Spinal cord (tissue), 10 donors: ENCODE data around the gene MINK1. TPM values are rescaled to one million over a fixed set of nuclear protein-coding genes. Genes with fewer than 3 reads are reported as not detected.
"Not testable (repeated sequence)": the region's sequence is repeated elsewhere in the genome, so short reads cannot be mapped to it uniquely, and the experiment has no call there.

Experiments used
- DNase-seq, 6 donors: peaks; one replicate each; pipeline versions ENCODE4 v3.0.0 to v3.0.0-alpha.2; 2013 to 2015; ENCODE audit warnings: low spot score in 6 of 6, low read depth in 4 of 6
- H3K27ac ChIP-seq: one replicate; pipeline ENCODE4 v1.5.1; 2013; ENCODE audit warnings: low read depth, low read length, control low read depth
- H3K27me3 ChIP-seq: one replicate; pipeline ENCODE4 v1.6.1; 2013; ENCODE audit warnings: low read length; ENCODE audit not compliant: control insufficient read depth, insufficient read depth
- H3K36me3 ChIP-seq: one replicate; pipeline ENCODE4 v1.6.1; 2013; ENCODE audit warnings: low read length; ENCODE audit not compliant: control insufficient read depth, insufficient read depth
- H3K4me1 ChIP-seq: one replicate; pipeline ENCODE4 v1.6.1; 2013; ENCODE audit warnings: low read length; ENCODE audit not compliant: control insufficient read depth, insufficient read depth
- H3K4me3 ChIP-seq: one replicate; pipeline ENCODE4 v1.5.1; 2013; ENCODE audit warnings: low read depth, low read length, control low read depth
- H3K9me3 ChIP-seq: one replicate; pipeline ENCODE4 v1.6.1; 2013; ENCODE audit warnings: low read length; ENCODE audit not compliant: control insufficient read depth, insufficient read depth
- WGBS: methylation state at CpG from one replicate; pipeline ENCODE4 v1.1.5; 2013; ENCODE audit warnings: missing lambda C conversion rate; ENCODE audit not compliant: insufficient coverage; 5-methylcytosine and 5-hydroxymethylcytosine counted together
- polyA plus RNA-seq, 2 donors: library from polyadenylated mRNA; unstranded; fragments of 120-200 nt; gene quantifications; one replicate each; pipeline ENCODE4 v1.2.1, GENCODE V29; 2013; ENCODE audit not compliant: insufficient read length in 2 of 2
- total RNA-seq, 2 donors: library from RNA; depleted of rRNA in 1 of 2; stranded (reverse); fragments of 120-200 nt in 1 of 2; fragments of >200 nt in 1 of 2; gene quantifications; one replicate each; pipeline versions ENCODE4 v1.2.3 to v1.2.4, GENCODE V29; 2013 to 2014
- donor health status: healthy.

Gene MINK1
- total and polyA plus RNA-seq, 4 donors: 33.5 to 86.2 (median 51.1) TPM

DNA sequence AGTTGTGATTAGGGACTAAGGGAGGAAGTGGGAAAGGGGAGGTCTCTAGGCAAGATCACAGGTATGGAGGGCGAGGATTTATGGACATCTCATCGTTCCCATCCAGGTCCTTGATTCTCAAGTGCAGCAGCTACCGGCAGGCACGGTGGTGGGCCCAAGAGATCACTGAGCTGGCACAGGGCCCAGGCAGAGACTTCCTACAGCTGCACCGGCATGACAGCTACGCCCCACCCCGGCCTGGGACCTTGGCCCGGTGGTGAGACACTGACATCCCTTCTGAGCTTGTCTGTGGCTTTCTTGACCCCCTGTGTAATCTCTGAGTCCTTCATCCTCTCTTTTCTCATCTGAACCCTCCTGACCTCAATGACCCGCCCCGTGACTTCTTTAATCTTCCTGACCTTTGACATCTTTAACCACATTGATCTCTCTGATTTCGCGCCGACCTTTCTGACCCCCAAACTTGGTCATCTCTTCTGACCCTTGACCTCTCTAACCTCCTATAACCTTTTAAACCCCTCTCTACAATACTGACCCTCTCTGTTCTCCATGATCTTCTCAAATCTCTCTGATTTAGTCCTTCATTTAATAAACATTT, 22.3 kb upstream of the MINK1 start:
- peaks cover 49% of the 10 kb centered on the region for H3K36me3 ChIP-seq
- H3K27me3 ChIP-seq: no peaks in the 10 kb centered on the region
- no peaks in the 10 kb centered on the region for H3K9me3 ChIP-seq
- WGBS: 77% methylated on average over 13 of the region's 13 CpGs
- peaks cover 20% of the 10 kb centered on the region for H3K4me1 ChIP-seq
- H3K4me3 ChIP-seq: no peak overlapping the region
- DNase-seq: no peak
- no peak overlapping the region for H3K27ac ChIP-seq

DNA sequence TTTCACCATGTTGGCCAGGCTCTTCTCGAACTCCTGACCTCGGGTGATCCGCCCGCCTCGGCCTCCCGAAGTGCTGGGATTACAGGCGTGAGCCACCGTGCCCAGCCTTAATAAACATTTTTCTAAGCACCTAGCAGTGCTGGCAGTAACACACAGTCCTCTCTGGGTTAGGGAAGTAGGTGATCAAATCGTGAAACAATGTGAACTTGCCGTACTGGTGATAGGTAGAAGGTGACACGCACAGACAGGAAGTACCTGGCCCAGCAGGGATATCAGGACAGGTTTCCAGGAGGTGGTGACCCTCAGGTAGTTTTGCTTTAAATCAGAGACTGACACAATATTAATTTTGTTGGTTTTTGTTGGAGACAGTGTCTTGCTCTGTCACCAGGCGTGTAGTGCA, 21.7 kb upstream of the MINK1 start:
- peaks cover 55% of the 10 kb centered on the region for H3K36me3 ChIP-seq
- peaks cover 20% of the 10 kb centered on the region for H3K4me1 ChIP-seq
- H3K9me3 ChIP-seq: no peaks in the 10 kb centered on the region
- no peak for DNase-seq
- WGBS: 94% methylated on average over 3 of the region's 12 CpGs
- no peak overlapping the region for H3K27ac ChIP-seq
- H3K4me3 ChIP-seq: no peak overlapping the region
- H3K27me3 ChIP-seq: no peaks in the 10 kb centered on the region

DNA sequence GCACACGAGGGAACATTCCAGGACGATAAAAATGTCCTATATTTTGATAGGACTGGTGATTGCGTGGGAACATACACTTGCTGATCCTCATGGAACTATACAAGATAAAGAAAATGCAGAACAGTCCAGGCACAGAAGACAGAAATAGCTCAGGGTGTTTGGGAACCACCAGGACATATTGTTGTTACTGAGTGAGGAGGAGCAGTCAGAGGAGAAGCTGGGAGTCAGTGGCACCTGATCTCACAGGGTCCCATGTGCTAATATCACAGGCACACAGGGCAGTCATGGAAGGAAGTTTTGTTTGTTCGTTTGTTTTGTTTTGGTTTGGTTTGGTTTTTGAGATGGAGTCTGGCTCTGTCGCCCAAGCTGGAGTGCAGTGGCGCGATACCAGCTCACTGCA, 20.4 kb upstream of the MINK1 start:
- no peak overlapping the region for H3K27ac ChIP-seq
- no peaks in the 10 kb centered on the region for H3K27me3 ChIP-seq
- peaks cover 66% of the 10 kb centered on the region for H3K36me3 ChIP-seq
- peaks cover 17% of the 10 kb centered on the region for H3K4me1 ChIP-seq
- DNase-seq: no peak
- 93% methylated on average over 7 of the region's 7 CpGs for WGBS
- no peak overlapping the region for H3K4me3 ChIP-seq
- no peaks in the 10 kb centered on the region for H3K9me3 ChIP-seq

DNA sequence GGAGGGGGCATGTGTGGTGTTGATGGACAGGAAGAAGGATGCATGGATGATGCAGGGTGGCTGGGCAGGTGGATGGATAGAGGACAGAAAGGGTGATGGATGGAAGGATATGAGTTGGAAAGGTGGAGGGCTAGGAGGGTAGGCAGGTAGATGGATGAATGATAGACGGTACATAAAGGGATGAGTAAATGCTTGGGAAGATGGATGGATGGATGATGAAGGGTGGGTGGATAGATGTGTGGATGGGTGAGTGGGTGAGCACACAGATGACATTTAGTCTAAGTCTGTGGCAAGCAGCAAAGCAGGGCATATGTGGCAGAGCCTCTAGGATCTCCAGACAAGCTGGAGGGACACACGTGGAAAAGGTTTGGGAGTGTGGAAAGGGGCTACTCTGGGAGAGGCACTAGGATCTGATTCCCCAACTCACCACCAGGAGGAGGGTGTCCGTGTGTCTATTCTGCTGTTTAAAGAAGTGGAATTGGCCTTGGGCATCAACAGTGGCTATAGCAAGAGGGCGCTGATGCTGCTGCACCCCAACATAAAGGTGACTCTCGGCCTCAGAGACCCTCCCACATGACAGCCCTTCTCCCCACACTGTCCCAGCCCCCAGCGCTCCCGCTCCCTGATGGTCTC, 18.0 kb upstream of the MINK1 start:
- Histone ChIP-seq H3K27ac (no peak overlapping the region), H3K36me3 (peaks cover 64% of the 10 kb centered on the region), H3K9me3 (no peaks in the 10 kb centered on the region), H3K27me3 (no peaks in the 10 kb centered on the region), H3K4me3 (no peak overlapping the region), H3K4me1 (no peaks in the 10 kb centered on the region)
- 85% methylated on average over 5 of the region's 7 CpGs for WGBS
- DNase-seq: no peak

DNA sequence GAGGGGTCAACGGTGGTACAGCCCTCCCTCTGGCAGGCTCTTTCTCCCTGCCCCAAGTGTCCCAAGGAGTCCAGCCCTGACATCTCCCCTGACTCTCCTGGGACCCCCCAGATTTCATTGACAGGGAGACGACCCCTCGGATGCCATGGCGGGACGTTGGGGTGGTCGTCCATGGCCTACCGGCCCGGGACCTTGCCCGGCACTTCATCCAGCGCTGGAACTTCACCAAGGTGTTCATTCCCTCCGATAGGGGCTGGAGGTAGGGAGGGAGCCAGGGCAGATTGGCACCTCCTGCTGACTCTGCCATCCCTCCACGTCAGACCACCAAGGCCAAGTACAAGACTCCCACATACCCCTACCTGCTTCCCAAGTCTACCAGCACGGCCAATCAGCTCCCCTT, 16.3 kb upstream of the MINK1 start:
- no peaks in the 10 kb centered on the region for H3K27me3 ChIP-seq
- H3K4me1 ChIP-seq: no peaks in the 10 kb centered on the region
- DNase-seq: no peak
- H3K9me3 ChIP-seq: no peaks in the 10 kb centered on the region
- no peak overlapping the region for H3K27ac ChIP-seq
- WGBS: 94% methylated on average over 8 of the region's 13 CpGs
- peaks cover 55% of the 10 kb centered on the region for H3K36me3 ChIP-seq
- no peak overlapping the region for H3K4me3 ChIP-seq

DNA sequence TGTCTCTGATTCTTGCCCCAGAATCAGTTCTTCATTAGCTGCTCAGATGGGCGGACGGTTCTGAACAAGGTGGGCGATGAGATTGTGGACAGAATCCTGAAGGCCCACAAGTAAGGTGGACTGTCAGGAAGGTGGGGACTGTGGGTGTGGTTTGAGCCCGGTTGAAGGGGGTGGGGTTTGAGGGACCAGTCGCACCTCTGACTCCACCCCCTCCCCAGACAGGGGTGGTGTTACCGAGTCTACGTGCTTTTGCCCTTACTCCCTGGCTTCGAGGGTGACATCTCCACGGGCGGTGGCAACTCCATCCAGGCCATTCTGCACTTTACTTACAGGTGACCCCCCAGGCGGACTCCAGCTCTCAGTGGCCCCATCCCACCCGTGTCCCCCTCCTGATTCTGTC, 14.9 kb upstream of the MINK1 start:
- Histone ChIP-seq H3K4me1 (no peaks in the 10 kb centered on the region), H3K9me3 (no peaks in the 10 kb centered on the region), H3K36me3 (peaks cover 69% of the 10 kb centered on the region), H3K27ac (no peak overlapping the region), H3K27me3 (no peaks in the 10 kb centered on the region), H3K4me3 (no peak overlapping the region)
- WGBS: 81% methylated on average over 10 of the region's 12 CpGs
- no peak for DNase-seq

DNA sequence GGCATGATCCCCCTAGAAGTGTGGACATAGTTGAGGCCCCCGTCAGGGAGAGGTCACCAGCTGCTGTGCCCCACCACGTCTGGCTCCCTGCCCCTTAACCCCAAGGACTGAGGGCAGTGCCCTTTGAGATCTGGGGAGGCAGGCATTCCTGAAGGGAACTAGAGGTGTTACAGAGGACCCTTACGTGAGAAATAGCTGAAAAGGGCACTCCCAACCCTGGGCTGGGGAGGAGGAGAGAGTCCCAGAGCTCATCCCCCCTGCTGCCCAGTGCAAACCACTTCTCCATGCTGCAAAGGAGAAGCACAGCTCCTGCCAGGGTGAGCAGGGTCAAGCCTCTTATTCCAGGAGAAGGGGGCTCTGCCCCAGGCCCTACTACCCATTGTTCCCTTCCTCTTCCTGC, 10.3 kb upstream of the MINK1 start:
- 83% methylated on average over 2 of the region's 3 CpGs for WGBS
- H3K36me3 ChIP-seq: peaks cover 38% of the 10 kb centered on the region
- no peak overlapping the region for H3K27ac ChIP-seq
- no peak overlapping the region for H3K4me3 ChIP-seq
- H3K4me1 ChIP-seq: no peaks in the 10 kb centered on the region
- H3K9me3 ChIP-seq: no peaks in the 10 kb centered on the region
- no peak for DNase-seq
- no peaks in the 10 kb centered on the region for H3K27me3 ChIP-seq

DNA sequence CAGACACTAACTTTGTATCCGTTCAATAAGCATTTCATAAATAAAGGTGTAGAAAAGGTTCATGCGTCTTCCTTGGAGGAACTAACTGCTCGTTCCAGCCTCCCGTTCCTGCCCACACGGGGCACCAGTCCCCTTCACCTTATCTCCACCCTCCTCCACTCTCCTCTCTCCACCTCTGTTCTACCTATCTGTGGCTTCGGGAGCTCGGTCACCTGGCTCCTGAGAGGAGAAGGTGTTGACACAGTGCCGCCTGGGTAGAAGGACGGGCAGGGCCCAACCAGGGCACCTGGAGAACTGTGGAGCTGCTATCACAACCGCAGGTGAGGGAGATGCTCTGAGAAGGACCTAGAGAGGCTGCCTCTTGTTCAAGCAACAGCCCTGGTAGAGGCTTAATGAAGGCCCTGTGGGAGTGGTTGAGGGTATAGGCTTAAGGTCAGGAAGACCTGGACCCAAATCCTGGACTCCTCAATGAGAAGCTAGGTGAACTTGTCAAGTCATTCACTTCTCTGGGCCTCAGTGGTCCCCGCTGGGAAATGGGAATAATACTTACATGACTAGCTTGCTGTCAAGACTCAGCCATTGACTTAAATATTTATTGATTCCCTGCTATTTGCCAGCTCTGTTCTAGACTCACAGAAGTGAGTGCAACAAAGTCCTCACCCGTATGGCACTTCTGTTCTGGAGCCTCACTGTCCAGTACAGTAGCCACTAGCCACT, 9.6 kb upstream of the MINK1 start:
- no peak overlapping the region for H3K27ac ChIP-seq
- H3K9me3 ChIP-seq: no peaks in the 10 kb centered on the region
- no peaks in the 10 kb centered on the region for H3K4me1 ChIP-seq
- H3K27me3 ChIP-seq: no peaks in the 10 kb centered on the region
- H3K36me3 ChIP-seq: peaks cover 31% of the 10 kb centered on the region
- 79% methylated on average over 8 of the region's 12 CpGs for WGBS
- DNase-seq: no peak
- H3K4me3 ChIP-seq: no peak overlapping the region

DNA sequence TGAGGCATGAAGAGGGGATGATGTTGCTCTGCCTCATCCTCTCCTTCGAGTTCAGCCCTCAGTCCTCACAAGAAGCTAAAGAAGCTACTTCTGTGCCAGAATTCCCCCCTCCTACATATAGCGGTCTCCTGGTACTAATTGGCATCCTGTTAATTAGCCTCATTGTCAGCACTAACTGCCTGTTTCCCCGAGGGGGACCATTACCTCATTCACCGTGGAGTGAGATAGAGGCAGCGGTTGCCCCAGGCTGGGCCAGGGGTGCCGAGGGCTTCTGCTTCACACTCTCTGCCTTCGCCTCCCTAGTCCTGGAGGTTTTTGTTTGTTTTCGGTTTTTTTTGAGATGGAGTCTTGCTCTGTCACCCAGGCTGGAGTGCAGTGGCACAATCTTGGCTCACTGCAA, 5.7 kb upstream of the MINK1 start:
- 6% methylated on average over 2 of the region's 8 CpGs for WGBS
- no peaks in the 10 kb centered on the region for H3K27me3 ChIP-seq
- H3K4me3 ChIP-seq: no peak overlapping the region
- H3K27ac ChIP-seq: no peak overlapping the region
- peaks cover 13% of the 10 kb centered on the region for H3K36me3 ChIP-seq
- no peaks in the 10 kb centered on the region for H3K9me3 ChIP-seq
- peak in 2 of 6 donors; percentile 59 to 89 for DNase-seq
- no peaks in the 10 kb centered on the region for H3K4me1 ChIP-seq

DNA sequence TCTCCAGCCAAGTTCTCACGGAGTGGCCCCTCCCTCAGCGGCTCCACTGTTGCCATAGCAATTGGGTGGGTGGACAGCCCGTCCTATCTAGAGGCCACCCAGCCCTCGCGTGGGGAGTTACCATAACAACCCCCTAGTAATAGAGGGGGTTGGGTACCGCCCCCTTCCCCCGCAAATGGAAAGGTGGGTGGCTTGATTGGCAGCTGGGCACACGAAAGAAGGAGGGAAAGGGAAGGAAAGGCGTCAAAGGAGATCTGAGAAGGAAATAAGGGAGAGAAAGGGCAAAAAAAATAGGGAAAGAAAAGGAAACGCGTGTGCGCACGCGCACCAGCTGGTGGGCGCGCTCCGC, 337 bp upstream of the MINK1 start:
- 0% methylated on average over 9 of the region's 17 CpGs for WGBS
- not testable (repeated sequence) for H3K27me3 ChIP-seq, DNase-seq, H3K36me3 ChIP-seq, H3K9me3 ChIP-seq
- H3K4me3 ChIP-seq: peak overlapping the region; percentile 72
- H3K27ac ChIP-seq: peak overlapping the region; percentile 85
- peaks cover 37% of the 10 kb centered on the region for H3K4me1 ChIP-seq
